Measurements from ENCODE around the gene CMIP. TPM values are rescaled to one million over a fixed set of nuclear protein-coding genes. Genes with fewer than 3 reads are reported as not detected.

The CMIP gene
- total and polyA plus RNA-seq, 10 of the 15 experiments (the other 5 are each of a cell fraction or from before 2014, with no cell fraction given), result 1.2 to 43.2 (median 4.4) TPM

DNA sequence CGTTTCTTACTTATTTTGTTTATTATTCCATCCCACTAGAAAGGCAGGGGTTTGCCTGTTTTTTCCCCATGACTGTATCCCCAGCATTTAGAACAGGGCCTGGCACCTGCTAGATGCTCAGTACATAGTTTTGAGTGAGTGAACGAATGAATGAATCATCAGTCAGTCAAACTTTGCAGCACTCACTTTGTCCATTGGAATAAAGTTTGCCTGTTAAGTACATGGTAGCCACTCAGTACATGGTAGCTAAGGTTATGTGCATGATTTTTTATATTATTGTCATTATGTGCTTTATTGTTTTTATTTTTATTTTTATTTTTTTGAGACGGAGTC is 88.5 kb downstream of the CMIP start:
- Histone ChIP-seq H3K36me3 (ENCODE audit: control insufficient read depth in 2 of 2, insufficient read depth in 2 of 2, low read length in 1 of 2) (peaks cover 0 to 2% of the 10 kb centered on the region in 2 experiments; a peak in 2 of 4 replicates), H3K4me2 (ENCODE audit: control insufficient read depth, insufficient read depth) (no peak overlapping the region), H3K9ac (ENCODE audit: control insufficient read depth, insufficient read depth, low read length) (no peak overlapping the region), H3K27ac (ENCODE audit: control insufficient read depth, insufficient read depth) (no peak overlapping the region), H3K9me3 (replicated peaks; ENCODE audit: control insufficient read depth, insufficient read depth, low read length) (no peaks in the 10 kb centered on the region), H2AFZ (ENCODE audit: control insufficient read depth, low read depth, low read length) (no peak overlapping the region), H4K20me1 (ENCODE audit: control insufficient read depth, insufficient read depth) (no peaks in the 10 kb centered on the region; the same call in 1 of the 2 replicates), H3K27me3 (replicated peaks in 1 of 2; ENCODE audit: control insufficient read depth in 2 of 2, insufficient read depth in 2 of 2, low read length in 1 of 2) (no peaks in the 10 kb centered on the region), H3K4me3 (no peak overlapping the region), H3K4me1 (ENCODE audit: control insufficient read depth, insufficient read depth, low read length) (no peaks in the 10 kb centered on the region), H3K79me2 (ENCODE audit: control insufficient read depth, insufficient read depth, low read length) (no peaks in the 10 kb centered on the region; the same call in 1 of the 2 replicates)
- POLR2A ChIA-PET, result no interaction called here
- WGBS (ENCODE audit: insufficient coverage, insufficient replicate concordance, low lambda C conversion rate, missing lambda C conversion rate), result 69% methylated on average over 3 of the region's 3 CpGs
- no peak for DNase-seq (ENCODE audit: low read depth, low spot score)
- CTCF ChIA-PET, result no interaction called here
- FAIRE-seq, result no peak
- intact Hi-C loops (cut with micrococcal nuclease; ENCODE audit: unreplicated experiment) (no loop called here), in situ Hi-C loops (cut with MboI) (no loop called here)
- no TSS peak for BruUV-seq (replicated peaks)
- RAD21 ChIA-PET (ENCODE audit: unreplicated experiment), result no interaction called here
- ATAC-seq, result no peak
- SMC1A ChIA-PET (ENCODE audit: uncharacterized antibody, unreplicated experiment), result no interaction called here
- TF ChIP-seq POLR2A (IDR thresholded peaks at IDR 0.05; ENCODE audit: low read depth, low read length) (no peak), NFYA (IDR thresholded peaks at IDR 0.05; ENCODE audit: borderline replicate concordance, low read depth, low read length) (no peak), POU2F2 (IDR thresholded peaks at IDR 0.05; ENCODE audit: borderline replicate concordance, low read depth, low read length) (no peak), CEBPB (IDR thresholded peaks at IDR 0.05; ENCODE audit: borderline replicate concordance in 1 of 2, low read depth in 2 of 2, low read length in 2 of 2) (no peak), CHD4 (IDR thresholded peaks at IDR 0.05) (no peak), CHD2 (IDR thresholded peaks at IDR 0.05; ENCODE audit: borderline replicate concordance, low read depth, low read length) (no peak), ZBTB4 (CRISPR knock-in tag; IDR thresholded peaks at IDR 0.05) (no peak), EGR1 (IDR thresholded peaks at IDR 0.05; ENCODE audit: borderline replicate concordance in 1 of 2, low read depth in 2 of 2, low read length in 2 of 2) (no peak), SMC3 (IDR thresholded peaks at IDR 0.05; ENCODE audit: borderline replicate concordance, low read length) (no peak), CREM (IDR thresholded peaks at IDR 0.05; ENCODE audit: low read depth) (no peak), ATF3 (IDR thresholded peaks at IDR 0.05; ENCODE audit: borderline replicate concordance, extremely low read depth, low read depth, low read length) (no peak), YBX1 (IDR thresholded peaks at IDR 0.05) (no peak), PRDM15 (CRISPR knock-in tag; IDR thresholded peaks at IDR 0.05) (no peak), SMARCA5 (IDR thresholded peaks at IDR 0.05) (no peak), MAX (IDR thresholded peaks at IDR 0.05; ENCODE audit: low read depth, low read length) (no peak), HCFC1 (IDR thresholded peaks at IDR 0.05; ENCODE audit: low read length) (no peak), KLF5 (IDR thresholded peaks at IDR 0.05; ENCODE audit: partially characterized antibody) (no peak)
- TF ChIP-seq, protein P1, sequence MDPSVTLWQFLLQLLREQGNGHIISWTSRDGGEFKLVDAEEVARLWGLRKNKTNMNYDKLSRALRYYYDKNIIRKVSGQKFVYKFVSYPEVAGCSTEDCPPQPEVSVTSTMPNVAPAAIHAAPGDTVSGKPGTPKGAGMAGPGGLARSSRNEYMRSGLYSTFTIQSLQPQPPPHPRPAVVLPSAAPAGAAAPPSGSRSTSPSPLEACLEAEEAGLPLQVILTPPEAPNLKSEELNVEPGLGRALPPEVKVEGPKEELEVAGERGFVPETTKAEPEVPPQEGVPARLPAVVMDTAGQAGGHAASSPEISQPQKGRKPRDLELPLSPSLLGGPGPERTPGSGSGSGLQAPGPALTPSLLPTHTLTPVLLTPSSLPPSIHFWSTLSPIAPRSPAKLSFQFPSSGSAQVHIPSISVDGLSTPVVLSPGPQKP (IDR thresholded peaks at IDR 0.05; ENCODE audit: low read depth, low read length), result no peak

Data from GM12878 (cell line).